PFSK-1 (cell line): ENCODE measurements around the gene C16orf96.
A peak's percentile ranks its signal among the peaks of the same experiment; 100 is the strongest.

Source experiments
- FOXP2 ChIP-seq: optimal IDR thresholded peaks from 2 replicates; pipeline ENCODE3; 2011; ENCODE audit warnings: borderline replicate concordance, control low read depth, inconsistent platforms; ENCODE audit not compliant: insufficient read depth; ENCODE audit errors: extremely low read length, extremely low read depth
- POLR2AphosphoS5 ChIP-seq: IDR thresholded peaks from 2 replicates; pipeline ENCODE4 v1.6.1; 2012; ENCODE audit warnings: low read depth, mild to moderate bottlenecking, control low read depth, low read length, moderate library complexity
- REST ChIP-seq, 2 experiments: IDR thresholded peaks; 2 replicates each; pipeline versions ENCODE4 v1.6.1 to v1.8.0; 2011 to 2012; ENCODE audit warnings: low read depth in 2 of 2, low read length in 2 of 2, control low read depth in 1 of 2, inconsistent platforms in 1 of 2, mild to moderate bottlenecking in 1 of 2, moderate library complexity in 1 of 2; ENCODE audit not compliant: insufficient read depth in 1 of 2
- SIN3A ChIP-seq: IDR thresholded peaks from 2 replicates; pipeline ENCODE4 v1.6.1; 2012; ENCODE audit warnings: mild to moderate bottlenecking, low read length, moderate library complexity, borderline replicate concordance; ENCODE audit not compliant: insufficient read depth
- TAF1 ChIP-seq: IDR thresholded peaks from 2 replicates; pipeline ENCODE4 v1.6.1; 2012; ENCODE audit warnings: low read length, control low read depth, borderline replicate concordance; ENCODE audit not compliant: insufficient read depth

C16orf96 gene

GRCh38 chr16:4616047-4616811 lies 60.1 kb downstream of the C16orf96 start:
- TF ChIP-seq REST (IDR thresholded peaks at IDR 0.05; ENCODE audit: insufficient read depth in 1 of 2, low read depth in 2 of 2, low read length in 2 of 2), result 0 out of 4 replicates have a peak, but pooled peaks of 1 of the 2 experiments have one; percentile 10
- peak; percentile 99 for TF ChIP-seq FOXP2
- TF ChIP-seq SIN3A, result no peak
- no peak for TF ChIP-seq TAF1
- no peak; the same call in none of the 2 replicates for TF ChIP-seq POLR2AphosphoS5

- no peak for TF ChIP-seq SIN3A
- no peak for TF ChIP-seq FOXP2
- TF ChIP-seq TAF1, result no peak
- TF ChIP-seq POLR2AphosphoS5, result no peak
- no peak for TF ChIP-seq REST (IDR thresholded peaks at IDR 0.05; ENCODE audit: insufficient read depth in 1 of 2, low read depth in 2 of 2, low read length in 2 of 2)
These were observed 61.7 kb downstream of the C16orf96 start for GRCh38 chr16:4617880-4618279.

- no peak for TF ChIP-seq REST (IDR thresholded peaks at IDR 0.05; ENCODE audit: insufficient read depth in 1 of 2, low read depth in 2 of 2, low read length in 2 of 2)
- TF ChIP-seq POLR2AphosphoS5, result no peak
- no peak for TF ChIP-seq TAF1
- TF ChIP-seq SIN3A, result no peak
- TF ChIP-seq FOXP2, result no peak
These were observed 62.7 kb downstream of the C16orf96 start for GRCh38 chr16:4618645-4619418.

- TF ChIP-seq TAF1 (no peak), SIN3A (no peak), REST (IDR thresholded peaks at IDR 0.05; ENCODE audit: insufficient read depth in 1 of 2, low read depth in 2 of 2, low read length in 2 of 2) (no peak), POLR2AphosphoS5 (no peak), FOXP2 (no peak)
These were observed 67.5 kb downstream of the C16orf96 start for GRCh38 chr16:4623593-4623992.
